OCI-LY7 (cell line): Measurements from ENCODE around the gene NRSN2.

Experiments used
- CTCF ChIP-seq: fragments of 200-600 bp; sonication (generic); conservative IDR thresholded peaks from 2 replicates; pipeline ENCODE4 v1.5.1; 2014; ENCODE audit warnings: mild to moderate bottlenecking, antibody characterized with exemption, low read length, moderate library complexity, mixed read lengths
- EZH2phosphoT487 ChIP-seq: fragments of 200-600 bp; sonication (generic); IDR thresholded peaks from 2 replicates; pipeline ENCODE4 v1.6.1; 2018; ENCODE audit warnings: low read depth, borderline replicate concordance, mild to moderate bottlenecking, mixed run types, antibody characterized with exemption, low read length, moderate library complexity, mixed read lengths

DNA sequence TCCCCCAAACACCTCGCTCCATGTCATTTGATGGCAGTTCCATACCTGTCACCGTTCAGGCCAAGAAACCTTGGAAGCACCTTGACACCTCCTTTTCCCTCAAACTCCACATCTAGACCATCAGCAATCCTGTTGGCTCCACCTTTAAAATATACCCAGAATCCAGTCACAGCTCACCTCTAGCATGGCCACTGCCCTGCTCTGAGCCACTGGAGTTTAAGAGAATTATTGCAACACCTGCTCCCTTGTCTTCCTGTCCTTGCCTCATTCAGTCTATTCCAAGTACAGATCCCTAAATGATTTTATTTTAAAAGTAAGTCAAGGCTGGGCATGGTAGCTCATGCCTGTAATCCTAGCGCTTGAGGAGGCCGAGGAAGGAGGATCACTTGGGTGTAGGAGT is 22.0 kb downstream of the NRSN2 start:
- no peak for TF ChIP-seq CTCF
- no peak for TF ChIP-seq EZH2phosphoT487
